Suprapubic skin (tissue), 4 donors: Measurements from ENCODE around the gene SIKE1. TPM values are rescaled to one million over a fixed set of nuclear protein-coding genes. Genes with fewer than 3 reads are reported as not detected.

Source experiments
- DNase-seq, 2 donors: peaks; one replicate each; pipeline ENCODE4 v3.0.0-alpha.2; 2019; ENCODE audit warnings: low spot score in 2 of 2
- H3K27ac ChIP-seq: fragments of 200-600 bp; sonication (generic); one replicate; pipeline ENCODE4 v1.5.1; 2019
- H3K27me3 ChIP-seq: fragments of 200-600 bp; sonication (generic); one replicate; pipeline ENCODE4 v1.5.1; 2019
- H3K36me3 ChIP-seq: fragments of 200-600 bp; sonication (generic); one replicate; pipeline ENCODE4 v1.5.1; 2019
- H3K4me1 ChIP-seq: fragments of 200-600 bp; sonication (generic); one replicate; pipeline ENCODE4 v1.5.1; 2019
- H3K4me3 ChIP-seq: fragments of 200-600 bp; sonication (generic); one replicate; pipeline ENCODE4 v1.5.1; 2019; ENCODE audit warnings: mild to moderate bottlenecking
- H3K9me3 ChIP-seq: fragments of 200-600 bp; sonication (generic); one replicate; pipeline ENCODE4 v1.5.1; 2019
- CTCF ChIP-seq, 2 donors: fragments of 200-600 bp in 1 of 2; fragments of 450-650 bp in 1 of 2; sonication (generic) in 1 of 2; IDR thresholded peaks; one replicate each; pipeline ENCODE4 v1.5.1; 2016 to 2019; ENCODE audit warnings: antibody characterized with exemption in 2 of 2, mild to moderate bottlenecking in 1 of 2, moderate library complexity in 1 of 2
- EP300 ChIP-seq: sonication (generic); formaldehyde crosslinking; IDR thresholded peaks from one replicate; pipeline ENCODE4 v1.6.1; 2017; ENCODE audit warnings: antibody characterized with exemption
- POLR2A ChIP-seq, 2 donors: fragments of 450-650 bp; IDR thresholded peaks; one replicate each; pipeline ENCODE4 v1.6.1; 2017; ENCODE audit warnings: antibody characterized with exemption in 2 of 2, mild to moderate bottlenecking in 2 of 2, moderate library complexity in 2 of 2
- POLR2AphosphoS5 ChIP-seq, 3 donors: sonication (generic); formaldehyde crosslinking; IDR thresholded peaks; one replicate each; pipeline ENCODE4 v1.6.1; 2017; ENCODE audit warnings: antibody characterized with exemption in 3 of 3
- WGBS: methylation state at CpG from one replicate; pipeline ENCODE4 v1.1.5; 2018; 5-methylcytosine and 5-hydroxymethylcytosine counted together
- total RNA-seq, 4 donors: library from RNA; depleted of rRNA; stranded (reverse); fragments of >200 nt; gene quantifications; one replicate each; pipeline ENCODE4 v1.1.0, GENCODE V29; 2016

Gene SIKE1
- total RNA-seq, 4 donors from 2014 or later: 44.0 to 70.1 (median 54.0) TPM

GRCh38 chr1:114753143-114753542 lies 27.3 kb downstream of the SIKE1 start:
- no peaks in the 10 kb centered on the region for H3K9me3 ChIP-seq
- peaks cover 14% of the 10 kb centered on the region for H3K36me3 ChIP-seq
- no peak overlapping the region for H3K27ac ChIP-seq
- no peak for DNase-seq
- H3K4me1 ChIP-seq: peaks cover 73% of the 10 kb centered on the region
- H3K27me3 ChIP-seq: no peaks in the 10 kb centered on the region
- WGBS: 68% methylated on average over 4 of the region's 4 CpGs
- H3K4me3 ChIP-seq: no peak overlapping the region
- no peak for TF ChIP-seq CTCF (IDR thresholded peaks at IDR 0.05)

GRCh38 chr1:114750780-114751179 lies 29.7 kb downstream of the SIKE1 start:
- peaks cover 61% of the 10 kb centered on the region for H3K4me1 ChIP-seq
- H3K36me3 ChIP-seq: peaks cover 30% of the 10 kb centered on the region
- no peak overlapping the region for H3K4me3 ChIP-seq
- TF ChIP-seq EP300 (no peak), POLR2AphosphoS5 (IDR thresholded peaks at IDR 0.05) (no peak), POLR2A (IDR thresholded peaks at IDR 0.05) (no peak), CTCF (IDR thresholded peaks at IDR 0.05) (no peak)
- no peak for DNase-seq
- WGBS: 59% methylated on average over 5 of the region's 5 CpGs
- no peaks in the 10 kb centered on the region for H3K9me3 ChIP-seq
- no peak overlapping the region for H3K27ac ChIP-seq
- H3K27me3 ChIP-seq: no peaks in the 10 kb centered on the region

- DNase-seq: no peak
- Histone ChIP-seq H3K27me3 (no peaks in the 10 kb centered on the region), H3K4me1 (peaks cover 54% of the 10 kb centered on the region), H3K27ac (no peak overlapping the region), H3K36me3 (peaks cover 30% of the 10 kb centered on the region), H3K4me3 (no peak overlapping the region), H3K9me3 (no peaks in the 10 kb centered on the region)
- WGBS: 72% methylated on average over 5 of the region's 5 CpGs
- TF ChIP-seq CTCF (IDR thresholded peaks at IDR 0.05): no peak
- TF ChIP-seq POLR2AphosphoS5 (IDR thresholded peaks at IDR 0.05): no peak
- TF ChIP-seq EP300: no peak
- no peak for TF ChIP-seq POLR2A (IDR thresholded peaks at IDR 0.05)
These were observed 30.6 kb downstream of the SIKE1 start for GRCh38 chr1:114749835-114750234.

- no peak for TF ChIP-seq CTCF (IDR thresholded peaks at IDR 0.05)
- no peak for TF ChIP-seq POLR2A (IDR thresholded peaks at IDR 0.05)
- no peak for TF ChIP-seq EP300
- no peak for TF ChIP-seq POLR2AphosphoS5 (IDR thresholded peaks at IDR 0.05)
- no peak for DNase-seq
- Histone ChIP-seq H3K4me3 (no peak overlapping the region), H3K4me1 (peaks cover 23% of the 10 kb centered on the region), H3K9me3 (no peaks in the 10 kb centered on the region), H3K36me3 (peaks cover 34% of the 10 kb centered on the region), H3K27ac (no peak overlapping the region), H3K27me3 (no peaks in the 10 kb centered on the region)
- WGBS: 79% methylated on average over 6 of the region's 6 CpGs
These were observed 33.9 kb downstream of the SIKE1 start for GRCh38 chr1:114746450-114747121.

- Histone ChIP-seq H3K27me3 (no peaks in the 10 kb centered on the region), H3K4me1 (peaks cover 11% of the 10 kb centered on the region), H3K27ac (no peak overlapping the region), H3K36me3 (peaks cover 40% of the 10 kb centered on the region), H3K9me3 (no peaks in the 10 kb centered on the region), H3K4me3 (no peak overlapping the region)
- WGBS: 64% methylated on average over 2 of the region's 2 CpGs
- no peak for DNase-seq
- no peak for TF ChIP-seq POLR2AphosphoS5 (IDR thresholded peaks at IDR 0.05)
- no peak for TF ChIP-seq CTCF (IDR thresholded peaks at IDR 0.05)
- TF ChIP-seq EP300: no peak
These were observed 35.2 kb downstream of the SIKE1 start for GRCh38 chr1:114745291-114745690.
